Adrenal gland (tissue), 5 donors: ENCODE results near the gene STARD7.

ENCODE experiments used
- CTCF ChIP-seq, 6 experiments: fragments of 450-650 bp in 4 of 6; fragments of 200-600 bp in 2 of 6; sonication (generic) in 1 of 6; IDR thresholded peaks; 1 replicate in 5 of 6; 2 replicates in 1 of 6; pipeline versions ENCODE4 v1.5.1 to v1.8.0; 2016 to 2021; ENCODE audit warnings: antibody characterized with exemption in 6 of 6, mild to moderate bottlenecking in 2 of 6, moderate library complexity in 1 of 6
- POLR2A ChIP-seq, 2 donors: fragments of 450-650 bp; IDR thresholded peaks; one replicate each; pipeline ENCODE4 v1.6.1; 2017; ENCODE audit warnings: antibody characterized with exemption in 2 of 2, mild to moderate bottlenecking in 2 of 2, moderate library complexity in 1 of 2
- donor health status: DM: no; HTN: no; CAD: no.

GRCh38 chr2:96251721-96252292, 43.2 kb upstream of the STARD7 start:
- TF ChIP-seq CTCF (IDR thresholded peaks at IDR 0.05) (peak in 1 of 6 experiments; percentile 37), POLR2A (IDR thresholded peaks at IDR 0.05) (peak; percentile 73 to 87)
